Stimulated activated CD4-positive, alpha-beta T cell treated with anti-CD3 and anti-CD28 coated beads, TNF-alpha, amount 100 ng/mL, for 48 hours (primary cell): ENCODE results near the gene KLHL17.
A peak's percentile ranks its signal among the peaks of the same experiment; 100 is the strongest.

ENCODE experiments used
- DNase-seq, 3 donors: peaks; one replicate each; pipeline ENCODE4 v3.0.0-alpha.2; 2020; ENCODE audit warnings: low read depth in 3 of 3

Gene KLHL17

DNA sequence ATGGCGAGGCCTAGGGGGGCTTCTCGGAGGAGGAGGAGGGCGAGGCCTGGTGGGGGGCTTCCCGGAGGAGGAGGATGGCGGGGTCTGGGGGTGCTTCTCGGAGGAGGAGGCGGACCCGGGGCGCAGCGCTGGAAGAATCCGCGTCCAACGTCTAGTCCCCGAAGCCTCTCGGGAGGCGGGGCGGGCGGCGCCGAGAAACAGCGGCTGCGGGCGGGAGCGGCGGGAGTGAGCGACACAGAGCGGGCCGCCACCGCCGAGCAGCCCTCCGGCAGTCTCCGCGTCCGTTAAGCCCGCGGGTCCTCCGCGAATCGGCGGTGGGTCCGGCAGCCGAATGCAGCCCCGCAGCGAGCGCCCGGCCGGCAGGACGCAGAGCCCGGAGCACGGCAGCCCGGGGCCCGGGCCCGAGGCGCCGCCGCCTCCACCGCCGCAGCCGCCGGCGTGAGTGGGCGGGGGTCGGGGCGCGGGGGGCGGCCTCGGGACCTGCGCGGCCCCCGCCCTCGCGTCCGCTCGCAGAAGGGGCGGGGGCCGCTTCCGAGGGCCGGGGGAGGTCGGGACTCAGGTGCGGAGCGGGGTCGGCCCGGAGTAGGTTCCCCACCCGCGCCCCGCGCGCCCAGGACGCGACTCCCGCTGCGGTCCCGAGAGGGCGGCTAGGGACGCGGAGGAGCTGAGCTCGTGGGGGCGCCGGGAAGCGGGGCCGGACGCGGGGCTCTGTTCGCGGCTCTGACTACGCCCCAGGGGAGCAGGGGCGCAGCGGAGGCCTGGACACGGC is at the start of gene KLHL17:
Gene KLHL17 (plus strand): TSS at position 222 of the 769 bp plus-strand sequence. CDS start 110 bp downstream, at position 332.
- DNase-seq, result peak; percentile 70 to 85 (median 73)

DNA sequence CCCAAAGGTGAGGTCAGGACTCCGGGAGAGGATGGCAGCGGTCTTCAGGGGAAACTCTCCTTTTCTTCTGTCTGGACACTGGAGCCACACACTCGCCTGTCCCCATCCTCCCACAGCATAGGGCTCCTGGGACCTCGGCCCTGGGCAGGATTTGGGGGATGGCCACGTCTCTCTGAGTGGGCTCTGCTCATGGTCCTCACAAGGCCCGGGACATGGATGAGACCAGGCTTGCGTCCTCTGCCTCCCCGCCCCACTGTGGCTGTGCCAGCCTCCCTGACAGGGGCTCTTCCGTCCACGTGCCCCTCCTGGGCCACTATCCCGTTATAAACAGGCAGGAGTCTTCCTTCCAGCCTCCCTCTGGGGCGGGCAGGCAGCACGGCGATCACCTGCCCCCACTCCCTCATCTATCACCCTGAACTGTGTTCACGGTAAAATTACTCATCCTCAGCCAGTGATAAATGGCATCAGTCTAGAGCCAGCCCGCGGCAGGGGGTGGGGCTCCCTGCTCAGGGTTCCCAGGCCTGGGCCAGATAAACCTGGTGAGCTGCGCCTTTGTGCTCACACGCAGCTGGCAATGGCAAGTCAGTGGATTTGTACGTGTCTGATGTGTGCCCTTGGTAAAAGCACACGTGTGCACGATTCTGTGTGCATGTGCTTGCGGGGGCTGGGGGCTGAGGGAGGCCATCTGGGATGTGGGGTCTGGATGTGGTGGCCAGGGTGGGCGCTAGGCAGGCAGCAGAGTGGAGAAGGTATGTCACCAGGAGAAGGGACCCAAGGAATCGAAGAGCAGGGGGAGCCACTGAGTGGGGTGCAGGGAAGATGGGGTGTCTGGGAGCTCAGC is 49.3 kb upstream of the KLHL17 start:
- no peak for DNase-seq

DNA sequence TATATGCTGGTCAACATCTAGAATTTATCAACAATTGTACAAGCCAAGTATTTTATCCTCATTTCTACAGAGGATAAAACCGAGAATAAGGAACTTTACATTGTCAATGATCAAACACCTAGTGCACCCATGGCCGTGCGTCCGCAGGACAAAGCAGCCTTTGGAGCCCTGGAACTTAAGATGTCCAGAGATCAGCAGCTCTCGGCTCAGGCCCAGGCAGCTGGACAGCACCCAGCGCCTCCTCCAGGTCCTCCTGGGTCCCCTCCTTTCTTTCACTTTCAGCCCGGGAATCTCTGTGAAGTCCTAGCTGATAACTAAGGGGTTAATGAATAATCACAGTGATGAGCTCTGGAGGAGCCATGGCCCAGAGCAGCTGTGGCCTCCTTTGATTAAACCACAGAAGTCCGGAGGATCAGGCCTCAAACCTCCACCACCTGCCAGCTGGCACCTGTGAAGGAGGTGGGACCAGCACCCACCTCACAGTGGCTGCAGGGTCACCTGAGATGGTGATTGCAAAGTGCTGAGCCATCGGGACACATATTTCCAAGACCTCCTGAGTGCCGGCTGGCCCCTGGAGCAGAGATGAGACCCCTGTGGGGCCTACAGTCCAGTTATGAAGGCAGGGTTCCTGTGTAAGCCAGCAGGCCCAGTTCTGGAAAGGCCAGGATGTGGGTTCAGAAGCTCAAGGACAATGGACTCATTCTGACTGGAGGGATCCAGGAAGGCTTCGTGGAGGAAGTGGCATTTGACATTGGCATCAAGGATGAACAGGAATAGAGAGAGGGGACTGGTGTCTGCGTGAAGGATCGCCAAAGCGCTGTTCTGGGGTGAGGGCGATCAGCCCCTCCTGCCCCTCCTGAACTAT is 48.3 kb upstream of the KLHL17 start:
- no peak for DNase-seq

DNA sequence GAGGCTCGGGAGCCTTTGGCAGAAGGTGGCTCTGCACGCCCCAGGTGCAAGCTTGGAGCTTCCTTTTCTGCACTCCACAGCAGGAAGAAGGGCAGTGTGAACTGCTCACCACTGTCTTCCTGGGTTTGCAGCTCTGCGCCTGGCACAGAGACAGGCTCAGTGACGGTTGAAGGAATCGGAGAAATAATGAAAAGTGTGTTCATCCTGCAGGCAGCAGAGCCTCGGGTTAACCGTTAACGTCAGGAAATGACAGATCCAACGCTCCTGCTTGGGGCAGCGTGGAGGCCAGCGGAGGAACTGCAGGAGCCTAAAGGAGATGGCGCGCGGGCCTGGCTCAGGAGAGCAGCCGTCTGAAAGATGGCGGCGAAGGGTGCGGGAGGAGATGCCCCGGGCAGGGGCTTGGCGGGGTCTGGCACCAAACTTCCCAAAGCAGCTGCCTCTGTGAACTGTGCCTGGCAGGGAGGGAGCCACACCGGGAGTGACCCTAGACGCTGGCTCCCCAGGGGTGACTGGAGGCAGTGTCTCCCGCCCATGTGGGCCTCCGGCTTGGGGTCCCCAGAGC is 47.6 kb upstream of the KLHL17 start:
- DNase-seq, result no peak

DNA sequence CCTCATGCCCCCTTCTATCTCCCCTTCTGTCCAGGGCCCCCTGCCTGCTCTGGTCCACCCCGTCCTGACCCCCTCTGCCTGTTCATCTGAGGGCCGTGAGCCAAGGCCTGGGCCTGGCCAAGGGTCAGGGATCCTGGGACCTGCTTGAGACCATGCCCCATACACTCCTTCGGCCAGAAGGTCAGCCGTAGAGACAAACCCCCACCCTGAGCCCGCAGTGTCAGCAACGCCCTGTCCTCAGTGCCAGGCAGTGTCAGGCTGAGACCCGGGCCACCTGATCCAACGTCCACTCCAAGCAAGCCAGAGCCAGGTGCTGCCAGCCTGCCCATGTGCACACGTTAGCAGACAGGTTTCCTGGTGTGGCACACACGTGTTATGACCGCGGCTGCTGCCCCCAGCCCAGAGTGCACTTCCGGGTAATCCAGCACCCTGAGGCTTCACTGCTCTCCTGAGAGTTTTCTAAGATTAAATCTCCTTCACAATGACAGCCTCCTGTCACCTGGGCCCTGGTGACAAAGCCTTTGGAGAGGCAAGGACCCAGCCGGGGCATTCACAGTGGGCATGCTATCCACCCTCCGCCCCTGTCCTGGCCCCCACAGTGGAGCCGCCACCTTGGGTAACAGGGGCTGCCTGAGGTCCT is 46.8 kb upstream of the KLHL17 start:
- DNase-seq, result no peak

DNA sequence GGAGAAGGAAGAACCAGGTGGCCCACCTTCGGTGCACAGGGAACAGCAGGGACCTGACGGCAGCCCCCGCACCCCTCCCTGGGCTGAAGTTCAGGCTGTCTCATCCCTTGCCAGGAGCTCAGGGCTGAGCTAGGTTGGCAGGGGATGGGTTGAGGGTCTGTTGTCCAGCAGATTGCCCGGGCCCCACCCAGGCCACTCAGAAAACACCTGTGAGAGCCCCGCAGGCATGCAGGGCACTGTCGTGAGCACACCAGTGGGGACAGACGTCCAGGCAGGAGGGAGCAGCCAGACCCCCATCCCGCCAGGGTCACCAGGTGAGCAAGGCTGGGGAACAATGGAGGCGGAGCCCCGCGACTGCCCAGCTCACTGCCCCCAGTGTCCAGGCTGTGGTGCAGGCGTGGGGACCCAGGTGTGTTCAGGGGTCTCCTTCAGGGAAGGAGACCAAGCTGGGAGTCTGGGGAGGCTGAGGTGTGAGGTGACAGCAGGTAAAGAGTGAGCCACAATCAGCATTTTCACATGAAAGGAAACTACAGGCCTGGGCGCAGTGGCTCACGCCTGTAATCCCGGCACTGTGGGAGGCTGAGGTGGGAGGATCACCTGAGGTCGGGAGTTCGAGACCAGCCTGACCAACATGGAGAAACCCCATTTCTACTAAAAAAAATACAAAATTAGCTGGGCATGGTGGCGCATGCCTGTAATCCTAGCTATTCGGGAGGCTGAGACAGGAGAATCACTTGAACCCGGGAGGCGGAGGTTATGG is 46.1 kb upstream of the KLHL17 start:
- DNase-seq, result no peak

DNA sequence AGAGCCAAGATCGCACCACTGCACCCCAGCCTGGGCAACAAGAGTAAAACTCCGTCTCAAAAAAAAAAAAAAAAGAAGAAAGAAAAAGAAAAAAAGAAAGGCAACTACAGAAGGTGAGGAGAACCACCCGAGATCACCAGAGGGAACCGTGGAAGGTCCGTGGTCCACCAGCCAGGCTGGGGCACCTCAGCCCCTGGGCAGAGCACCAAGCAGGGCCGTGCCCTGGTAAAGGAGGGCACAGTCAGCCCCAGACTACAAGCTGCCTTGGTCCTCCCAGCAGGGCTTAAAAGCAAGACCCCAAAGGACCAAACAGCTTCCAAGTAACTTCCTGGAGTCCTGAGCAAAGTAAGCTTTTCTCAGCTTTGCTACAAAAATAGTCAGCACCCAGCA is 45.5 kb upstream of the KLHL17 start:
- DNase-seq, result no peak

DNA sequence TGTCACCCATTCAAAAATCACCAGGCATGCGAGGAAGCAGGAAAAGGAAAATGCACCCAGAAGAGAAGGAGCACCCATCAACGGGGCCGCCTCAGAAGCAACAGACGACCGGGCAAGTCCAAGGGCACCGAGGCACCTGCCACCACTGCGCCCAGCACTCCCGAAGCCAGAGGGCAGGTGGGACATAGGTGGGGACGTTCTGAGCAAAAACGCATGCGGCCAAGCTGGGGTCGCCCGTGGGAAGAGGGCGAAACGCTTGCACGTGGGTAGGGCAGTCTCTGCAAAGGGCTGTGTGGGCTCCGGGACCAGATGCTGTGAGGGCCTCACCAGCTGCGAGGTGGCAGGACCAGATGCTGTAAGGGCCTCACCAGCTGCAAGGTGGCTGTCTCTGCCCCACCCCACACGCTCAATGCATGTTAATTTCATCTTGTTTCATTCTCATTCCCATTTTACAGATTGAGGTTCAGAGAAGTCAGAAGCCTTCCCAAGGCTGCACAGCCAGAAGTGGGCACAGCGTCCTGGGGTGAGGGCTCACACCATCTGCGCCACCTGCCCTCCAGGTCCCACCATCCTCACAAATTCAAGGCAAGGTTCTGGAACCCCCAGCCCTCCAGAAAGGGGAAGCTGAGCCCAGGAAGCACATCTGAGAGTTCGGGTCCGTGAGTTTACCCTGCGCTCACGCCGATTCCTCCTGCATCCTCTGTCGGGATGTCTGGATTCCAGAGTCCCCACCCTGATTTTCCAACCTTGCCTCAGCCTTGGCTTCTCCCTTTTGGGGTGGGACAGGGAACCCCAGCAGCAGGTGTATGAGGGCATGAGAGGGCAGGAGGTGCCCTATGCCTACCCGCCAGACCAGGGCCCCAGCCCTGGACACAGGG is 44.9 kb upstream of the KLHL17 start:
- no peak for DNase-seq

DNA sequence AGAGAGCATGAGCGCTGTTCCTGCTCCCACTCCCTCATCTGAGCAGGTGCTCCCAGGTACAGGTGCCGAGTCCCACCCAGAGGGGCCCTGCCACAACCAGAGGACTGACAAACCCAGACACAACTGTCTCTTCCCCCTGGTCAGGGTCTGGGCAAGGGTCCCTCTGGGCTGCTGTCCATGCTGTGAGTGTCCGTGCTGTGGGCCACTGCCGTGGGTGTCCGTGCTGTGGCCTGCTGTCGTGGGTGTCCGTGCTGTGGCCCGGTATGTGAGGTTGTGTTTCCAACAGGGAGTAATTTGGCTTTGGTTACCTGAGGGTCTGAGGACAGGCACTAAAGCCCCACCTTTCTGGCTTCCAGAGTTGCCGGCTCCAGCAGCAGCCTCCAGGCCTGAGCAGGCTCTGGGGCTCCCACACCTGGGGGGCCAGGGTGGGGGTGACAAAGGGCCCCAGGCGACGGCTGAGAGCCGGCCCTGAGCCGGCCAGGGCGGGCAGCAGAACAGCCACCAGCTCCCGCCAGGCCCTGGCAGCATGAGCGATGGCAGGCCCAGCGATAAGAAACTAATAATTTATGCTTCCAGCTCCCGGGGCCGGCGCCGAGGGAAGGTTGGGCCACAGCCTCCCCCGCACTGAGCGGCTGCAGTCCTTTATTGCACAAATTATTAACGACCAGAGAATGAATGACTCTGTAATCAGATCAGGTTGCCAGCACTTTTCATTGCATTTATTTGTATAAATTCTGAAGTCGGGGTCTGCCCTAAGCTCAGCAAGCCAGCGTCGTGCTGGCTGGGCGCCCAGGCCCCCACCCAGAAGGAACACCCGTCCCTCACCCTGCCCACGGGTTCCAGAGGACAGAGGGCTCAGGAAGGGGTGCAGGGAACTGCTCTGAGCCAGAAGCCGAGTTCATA is 44.0 kb upstream of the KLHL17 start:
- no peak for DNase-seq

DNA sequence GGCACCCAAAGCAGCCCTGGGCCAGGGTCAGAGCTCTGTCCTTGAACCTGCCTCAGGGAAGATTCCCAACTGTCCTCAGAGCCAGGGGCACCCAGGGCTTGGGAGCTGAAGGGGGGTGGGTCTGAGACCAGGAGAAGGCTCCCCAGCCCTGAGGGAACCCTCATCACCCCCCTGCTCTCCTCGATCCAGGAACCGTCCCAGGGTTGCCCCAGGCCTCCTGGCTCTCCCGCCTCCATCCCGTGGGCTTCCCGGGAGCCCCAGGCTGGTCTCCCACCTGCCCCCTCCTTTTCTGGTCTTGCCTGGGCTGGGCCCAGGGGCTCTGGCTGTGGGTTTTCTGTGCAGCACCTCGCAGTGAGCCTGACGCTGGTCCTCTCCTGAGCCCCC is 43.3 kb upstream of the KLHL17 start:
- no peak for DNase-seq

DNA sequence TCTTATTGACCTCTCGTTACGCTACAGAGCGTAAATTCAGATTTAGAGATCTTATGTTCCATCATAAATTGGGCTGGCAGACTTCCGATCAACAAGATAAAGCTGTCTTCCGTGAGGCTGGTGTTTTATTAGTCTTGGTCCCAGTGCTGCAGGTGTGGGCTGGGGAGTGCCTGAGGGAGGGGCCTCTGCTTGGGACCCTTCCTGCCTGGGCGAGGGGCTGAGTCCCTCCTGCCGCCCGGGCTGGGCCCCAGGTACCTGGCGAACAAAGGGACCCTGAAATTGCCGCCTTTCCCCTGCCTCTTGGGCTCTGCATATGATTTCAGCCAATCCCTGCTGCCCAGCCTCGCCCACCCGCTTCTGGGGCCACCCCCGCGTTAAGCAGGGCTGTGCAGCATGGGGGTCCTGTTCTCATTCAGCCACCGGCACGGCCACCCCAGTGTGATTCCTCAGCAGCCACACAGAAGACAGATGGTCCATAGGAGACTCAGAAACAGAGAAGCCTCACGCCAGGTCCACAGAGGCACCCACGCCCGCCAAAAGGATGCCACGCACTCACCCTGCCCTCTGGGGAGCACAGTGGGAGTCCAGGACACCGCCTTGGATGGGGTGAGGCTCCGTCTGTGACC is 42.8 kb upstream of the KLHL17 start:
- no peak for DNase-seq

DNA sequence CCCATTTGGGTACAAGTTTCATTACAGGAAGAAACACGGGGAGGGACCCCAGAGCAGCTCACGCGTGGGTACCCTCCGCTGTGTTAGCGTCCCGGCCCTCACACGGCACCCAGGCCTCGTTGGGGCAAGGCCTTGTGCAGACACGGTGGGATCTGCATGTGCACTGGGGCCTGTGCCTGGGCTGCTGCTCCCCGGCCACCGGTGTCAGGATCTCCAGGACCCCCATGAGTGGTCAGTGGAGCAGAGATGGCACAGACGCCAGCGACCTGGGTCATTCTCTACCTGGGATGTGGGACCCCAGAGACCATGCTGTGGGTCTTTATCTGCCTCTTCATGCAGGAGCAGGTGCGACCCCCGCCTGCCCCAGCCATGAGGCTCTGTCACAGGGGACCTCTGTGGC is 42.0 kb upstream of the KLHL17 start:
- no peak for DNase-seq

DNA sequence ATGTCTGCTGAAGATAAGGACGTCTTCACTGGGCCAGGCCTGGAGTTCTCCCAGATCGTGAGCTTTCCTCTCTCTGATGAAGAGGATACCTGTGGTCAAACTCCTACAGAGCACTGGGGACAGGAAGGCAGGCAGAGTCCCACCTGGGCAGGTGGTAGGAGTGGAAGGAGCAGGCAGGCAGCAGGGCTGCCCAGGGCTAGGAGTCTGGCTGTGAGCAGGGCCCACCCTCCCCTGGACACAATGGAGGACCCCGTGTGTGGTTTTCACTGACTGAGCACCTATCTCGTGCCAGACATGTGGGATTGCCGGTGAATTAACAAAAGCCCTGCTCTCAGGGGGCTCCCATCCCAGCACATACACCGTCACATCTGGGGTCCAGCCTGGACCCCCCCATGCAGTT is 41.5 kb upstream of the KLHL17 start:
- no peak for DNase-seq

DNA sequence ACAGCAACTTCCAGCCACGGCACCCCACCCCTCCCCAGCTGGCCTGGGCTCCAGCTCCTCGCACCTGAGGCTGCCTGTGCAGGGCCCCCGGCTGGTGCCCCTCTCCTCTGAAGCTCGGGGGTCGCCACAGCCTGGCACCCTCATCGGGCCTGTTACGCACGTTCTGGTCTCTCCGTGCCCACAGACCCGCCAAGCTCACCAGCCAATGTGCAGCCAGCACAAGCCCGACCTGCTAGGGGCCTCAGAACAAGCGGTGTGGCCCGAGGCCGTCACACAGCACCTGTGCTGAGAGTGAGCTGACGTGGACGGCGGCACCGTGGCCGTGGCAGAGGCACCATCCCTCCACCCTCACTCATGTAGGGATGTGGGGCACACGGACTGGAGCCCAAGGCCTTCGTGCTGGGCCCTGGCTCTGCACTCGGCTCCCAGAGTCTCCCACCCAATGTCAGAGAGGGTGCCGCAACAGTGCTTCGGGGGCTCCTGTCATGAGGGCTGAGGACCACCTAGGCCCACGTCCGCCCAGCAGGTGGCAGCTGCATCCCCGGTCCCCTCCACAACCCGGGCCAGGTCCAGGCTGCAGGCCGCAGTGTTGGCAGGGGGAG is 41.0 kb upstream of the KLHL17 start:
- DNase-seq, result no peak

DNA sequence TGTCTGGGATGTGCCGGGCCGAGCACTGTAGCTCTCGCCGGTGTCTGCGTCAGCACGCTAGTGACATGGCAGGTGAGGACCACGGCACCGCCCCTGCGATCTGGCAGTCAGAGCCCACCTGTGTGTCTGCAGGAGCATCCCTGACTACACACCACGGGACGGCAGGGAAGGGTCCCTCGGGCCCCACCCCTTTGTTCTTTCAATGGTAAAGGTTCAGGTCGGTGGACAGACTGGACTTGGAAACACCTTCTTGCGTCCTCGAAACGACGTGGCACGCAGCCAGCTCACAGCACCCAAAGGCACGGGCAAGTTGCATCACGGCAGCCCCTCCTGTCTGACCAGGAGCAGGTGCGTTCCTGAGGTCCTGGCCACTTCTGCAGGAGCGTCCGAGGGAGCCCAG is 40.4 kb upstream of the KLHL17 start:
- no peak for DNase-seq

DNA sequence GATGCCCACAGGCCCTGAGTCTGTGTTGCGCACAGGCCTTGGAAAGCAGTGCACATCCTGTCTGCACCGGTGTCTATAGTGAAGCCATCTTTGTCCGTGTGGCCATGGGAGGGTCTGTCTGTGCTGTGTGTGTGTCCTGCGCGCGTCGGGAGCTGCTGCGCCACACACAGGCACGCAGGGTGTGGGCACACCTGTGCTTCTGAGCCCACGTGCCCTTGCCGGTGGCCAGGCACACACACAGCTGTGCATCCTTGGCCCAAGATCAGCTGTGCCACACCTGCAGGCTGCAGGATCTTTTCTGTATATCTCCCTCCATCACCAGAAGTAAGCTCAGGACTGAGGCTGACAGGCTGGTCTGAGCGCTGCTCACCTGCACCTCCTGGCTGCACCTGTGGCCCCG is 39.9 kb upstream of the KLHL17 start:
- DNase-seq, result no peak

DNA sequence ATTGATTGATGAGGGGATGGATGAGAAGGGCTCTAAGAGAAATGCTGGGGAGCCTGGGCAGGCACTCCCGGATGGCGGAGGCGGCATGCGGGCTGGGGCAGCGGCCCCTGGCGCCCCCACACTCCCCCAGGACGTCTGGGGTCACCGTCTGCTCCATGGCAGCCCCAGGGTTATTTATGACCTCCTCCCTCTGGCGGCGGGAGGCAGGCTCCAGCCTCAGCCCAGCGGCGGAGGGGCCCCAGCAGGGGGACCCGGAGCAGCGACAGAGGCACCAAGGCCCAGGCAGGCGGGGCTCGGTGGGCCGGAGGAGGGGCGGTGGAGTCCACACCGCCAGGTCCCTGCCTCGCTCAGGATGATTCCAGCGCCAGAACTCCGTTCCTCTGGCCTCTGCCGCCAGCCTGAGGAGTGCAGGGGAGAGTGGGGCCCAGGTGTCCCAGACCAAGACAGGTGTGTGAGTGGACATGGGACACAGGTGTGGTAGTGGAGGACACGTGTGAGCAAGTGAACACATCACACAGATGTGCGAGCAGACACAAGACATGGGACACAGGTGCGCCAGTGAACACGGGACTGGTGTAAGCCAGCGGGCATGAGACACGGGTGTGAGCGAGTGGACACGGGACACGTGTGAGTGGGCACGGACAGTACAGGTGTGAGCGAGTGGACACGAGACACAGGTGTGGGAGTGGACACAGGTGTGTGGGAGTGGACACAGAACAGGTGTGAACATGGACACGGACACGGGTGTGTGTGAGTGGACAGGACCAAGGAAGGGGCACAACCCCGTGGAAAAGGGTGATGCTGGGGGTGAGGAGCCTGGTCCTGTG is 39.2 kb upstream of the KLHL17 start:
- no peak for DNase-seq
